GM19240 (cell line): Measurements from ENCODE around the gene ADAMTS17.

Source experiments
- DNase-seq: peaks from one replicate; pipeline ENCODE4 v3.0.0; 2011; ENCODE audit warnings: low spot score; ENCODE audit not compliant: insufficient read length

ADAMTS17 gene

DNA sequence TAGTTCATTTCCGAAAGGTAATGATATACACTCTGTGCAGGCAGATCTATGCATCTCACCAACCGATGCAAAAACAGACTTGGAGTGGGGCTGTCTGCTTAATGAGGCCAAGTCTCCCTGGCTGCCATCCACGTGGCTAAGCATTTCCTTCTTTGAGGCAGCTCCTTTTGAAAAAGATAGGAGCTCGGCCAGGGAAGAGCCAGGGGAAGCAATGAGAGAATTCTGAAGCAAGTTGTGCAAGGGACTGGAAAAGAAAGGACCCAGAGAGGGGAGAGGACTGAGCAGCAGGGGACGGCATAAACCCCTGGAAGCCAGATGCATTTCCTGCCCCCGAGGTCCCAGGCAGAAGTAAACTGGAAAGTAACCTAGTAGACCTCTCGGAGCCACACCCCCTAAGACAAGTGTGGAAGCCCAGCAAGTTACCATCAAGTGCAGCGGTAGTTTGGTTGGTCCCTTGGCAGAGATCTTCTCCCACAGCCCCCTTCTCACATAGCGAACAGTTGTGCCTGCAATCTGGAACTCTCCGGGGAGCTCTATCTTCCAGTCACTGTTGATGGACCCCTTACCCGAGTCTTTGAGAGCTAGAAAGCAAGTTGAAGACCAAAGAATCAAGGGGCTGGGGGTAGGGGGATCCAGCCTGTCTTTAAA lies 288.2 kb downstream of the ADAMTS17 start:
- DNase-seq = no peak

DNA sequence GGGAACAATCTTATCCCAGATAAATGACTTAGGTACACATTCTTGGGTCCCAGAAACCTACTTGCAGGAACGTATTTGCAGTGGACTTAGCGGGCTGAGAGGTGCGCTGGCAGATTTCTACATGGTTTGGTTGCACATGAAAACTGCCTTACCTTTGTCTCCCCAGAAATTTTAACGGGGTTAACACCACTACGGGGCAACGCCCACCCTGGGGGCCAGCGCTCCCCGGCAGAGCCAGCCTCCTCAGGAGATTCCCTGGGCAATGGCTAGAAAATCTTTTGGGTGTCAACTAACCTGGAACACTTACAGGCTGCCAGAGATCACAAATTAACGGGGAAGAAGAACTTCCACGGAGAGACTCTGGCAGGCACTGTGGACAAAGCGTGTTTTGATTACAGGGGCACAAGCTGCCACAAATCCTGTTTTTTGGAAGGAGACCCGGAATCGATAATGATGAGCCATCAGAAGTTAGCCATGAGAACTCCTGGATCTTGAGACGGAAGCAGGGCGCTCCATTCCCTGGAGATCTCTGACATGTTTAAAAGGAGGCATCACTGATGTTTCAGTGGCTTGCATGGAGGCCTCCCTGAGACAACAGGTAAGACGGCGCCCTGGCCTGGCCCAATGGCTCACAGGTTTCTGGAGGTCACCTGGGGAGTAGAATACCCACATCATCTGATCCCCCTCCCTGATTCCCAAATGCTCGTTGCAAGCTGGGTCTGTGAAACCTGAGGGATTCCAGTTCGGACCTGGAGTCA lies 288.9 kb downstream of the ADAMTS17 start:
- DNase-seq = no peak

DNA sequence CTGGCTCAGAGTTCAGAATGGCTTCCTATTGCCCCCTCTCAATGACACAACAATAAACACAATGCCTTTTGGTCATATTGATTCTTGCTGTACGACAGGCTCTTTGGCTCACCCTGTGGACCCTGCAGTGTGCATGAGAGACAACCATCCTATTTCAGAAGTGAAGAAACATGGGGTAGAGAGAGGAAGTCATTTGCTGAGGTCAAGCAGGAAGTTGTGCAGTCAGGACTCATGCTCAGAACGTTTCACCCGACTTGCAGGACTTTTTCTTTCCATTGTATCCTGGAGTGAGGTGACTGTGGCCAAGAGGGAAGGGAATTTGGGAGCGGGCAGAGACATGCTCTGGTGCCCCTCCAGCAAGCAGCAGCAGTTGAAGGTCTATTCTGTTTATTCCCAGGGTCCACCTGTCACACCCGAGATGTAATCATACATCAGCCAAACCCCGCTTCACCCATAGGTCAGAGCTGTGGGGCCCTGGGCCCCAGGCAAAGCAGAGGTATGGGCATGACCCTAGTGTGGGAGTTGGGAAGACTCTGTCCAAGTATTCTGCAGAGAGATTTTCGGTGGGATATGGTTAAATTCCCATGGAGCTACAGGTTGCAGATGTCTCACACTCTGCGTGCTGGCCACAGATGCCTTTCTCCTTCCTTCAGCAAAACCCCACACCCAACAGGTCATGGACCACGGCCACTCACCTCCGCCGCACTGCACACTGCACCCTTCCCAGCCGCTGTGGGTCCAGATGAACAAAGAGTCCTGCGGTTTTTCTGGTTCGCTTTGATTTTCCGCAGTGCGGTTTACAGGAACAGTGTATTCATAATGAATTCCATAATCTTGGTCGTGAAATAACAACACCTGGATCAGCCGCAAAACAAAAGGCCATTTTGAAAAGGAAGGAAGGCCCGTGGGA lies 290.6 kb downstream of the ADAMTS17 start:
- DNase-seq = no peak

DNA sequence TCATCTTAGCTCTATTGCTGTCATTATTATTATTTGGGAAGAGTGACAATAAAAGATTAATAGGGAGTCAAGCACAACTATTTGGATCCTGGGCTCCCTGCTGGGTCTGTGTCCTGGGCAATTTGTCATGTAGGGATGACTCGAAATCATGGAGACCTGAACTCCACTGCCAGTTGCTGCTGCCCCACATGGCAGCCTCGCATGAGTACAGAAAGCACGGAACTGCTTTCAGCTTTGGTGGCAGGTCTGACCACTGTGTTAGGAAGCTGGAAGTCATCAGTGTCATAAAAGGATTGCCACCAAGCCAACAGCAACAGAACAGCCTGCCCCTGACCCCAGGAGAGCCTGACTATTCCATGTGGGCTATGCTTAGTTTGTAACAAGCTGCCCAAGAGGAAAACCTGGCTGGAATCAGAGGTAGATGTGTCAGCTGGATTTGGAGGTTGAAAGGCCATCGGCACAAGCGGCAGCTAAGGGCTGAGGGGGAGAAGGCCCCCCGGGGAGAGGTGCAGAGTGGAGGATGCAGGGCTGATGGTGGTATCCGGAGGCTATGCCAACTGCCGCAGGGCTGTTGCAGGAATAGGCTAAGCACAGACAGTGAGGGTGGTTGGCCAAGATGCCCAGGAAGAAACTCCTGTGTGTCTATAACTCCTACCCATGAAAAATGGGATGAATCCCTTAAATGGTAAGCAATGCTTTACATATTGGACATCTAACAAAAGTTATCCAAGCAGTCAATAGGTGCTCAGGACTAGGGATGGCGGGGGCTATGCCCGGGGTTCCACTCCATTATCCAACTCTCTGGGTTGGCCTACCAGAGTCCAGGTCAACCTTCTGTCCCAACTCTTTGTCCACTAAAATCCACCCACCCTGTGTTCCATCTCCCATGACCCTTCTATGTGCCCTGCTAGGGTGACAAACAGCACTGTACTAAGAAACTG lies 291.6 kb downstream of the ADAMTS17 start:
- no peak for DNase-seq

DNA sequence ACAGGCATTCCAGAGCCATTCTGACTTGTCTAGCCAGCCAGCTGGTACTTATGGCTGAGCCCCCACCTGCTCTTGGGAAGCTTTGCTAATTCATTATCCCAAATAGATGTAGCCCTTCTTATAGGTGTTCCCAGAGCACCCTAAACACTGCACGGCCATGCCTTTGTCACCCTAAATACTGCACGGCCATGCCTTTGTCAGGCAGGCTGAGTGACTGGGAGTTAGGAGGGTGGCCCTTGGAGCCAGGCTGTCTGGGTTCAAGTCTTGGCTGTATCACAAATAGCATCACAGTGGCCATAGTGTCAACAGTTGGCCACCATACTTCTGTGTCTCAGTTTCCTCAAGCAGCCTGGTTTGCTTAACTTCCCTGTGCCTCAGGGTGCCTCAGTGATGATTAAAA lies 292.3 kb downstream of the ADAMTS17 start:
- DNase-seq = no peak

DNA sequence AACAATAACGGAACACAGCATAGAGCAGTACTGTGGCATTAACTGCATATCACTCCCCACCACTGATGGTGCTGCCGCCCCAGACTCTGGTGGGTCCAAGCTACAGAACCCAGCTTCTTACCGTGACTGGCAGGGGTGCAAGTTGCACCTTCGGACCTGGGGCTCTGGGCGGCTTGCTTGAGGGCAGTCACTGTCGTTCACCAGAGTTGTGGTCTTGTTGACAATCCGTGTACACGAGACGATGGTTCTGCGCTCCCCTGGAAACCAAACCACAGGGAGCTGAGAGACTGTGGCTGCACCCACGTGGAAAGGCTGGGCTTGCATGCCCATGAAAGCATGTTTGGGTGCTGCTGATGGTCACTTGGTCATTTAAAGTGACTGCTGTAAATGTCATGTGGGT lies 293.0 kb downstream of the ADAMTS17 start:
- DNase-seq = no peak

DNA sequence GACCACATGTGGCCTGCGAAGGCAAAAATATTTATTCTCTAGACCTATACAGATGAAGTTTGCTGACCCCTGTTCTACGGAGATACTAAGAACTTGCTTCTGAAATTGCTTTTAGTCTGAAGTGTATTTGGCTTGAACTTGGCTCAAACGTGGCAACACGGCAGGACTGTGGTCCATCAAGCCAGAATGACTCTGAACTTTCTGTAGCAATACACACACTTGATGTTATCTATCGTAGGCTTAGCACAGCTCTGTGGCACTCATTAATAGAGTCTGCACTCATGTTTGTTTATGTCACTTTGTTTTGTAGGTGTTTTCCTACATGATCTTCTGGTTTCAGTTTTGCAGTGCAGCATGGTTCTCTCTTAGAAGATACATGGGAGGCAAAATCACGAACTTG lies 298.1 kb downstream of the ADAMTS17 start:
- DNase-seq = no peak

DNA sequence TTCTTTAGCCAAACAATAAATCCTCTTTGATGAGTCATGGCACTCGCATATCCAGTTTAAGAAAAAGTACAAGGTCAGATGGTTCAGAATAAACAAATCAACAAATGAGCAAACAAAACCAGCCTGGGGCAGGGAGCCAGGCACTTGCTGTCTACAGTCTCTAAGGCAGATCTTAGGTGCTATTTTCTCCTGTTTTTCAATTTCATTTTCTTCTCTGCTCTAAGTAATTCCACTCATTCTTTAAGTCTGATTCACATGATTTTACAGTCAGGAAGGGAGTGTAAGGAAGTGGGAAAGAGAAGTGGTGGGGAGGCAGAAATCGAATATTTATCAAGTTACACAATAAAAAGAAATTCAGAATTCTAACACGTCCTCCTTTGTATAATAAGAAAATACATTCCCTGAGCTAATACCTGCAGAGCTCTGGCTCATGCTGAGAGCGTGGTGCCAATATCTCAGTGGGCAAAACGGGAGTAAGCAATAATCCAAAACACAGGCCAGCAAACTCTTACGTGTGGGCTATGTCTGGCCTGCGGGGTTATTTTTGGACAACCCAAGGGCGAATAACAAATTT lies 298.6 kb downstream of the ADAMTS17 start:
- no peak for DNase-seq

DNA sequence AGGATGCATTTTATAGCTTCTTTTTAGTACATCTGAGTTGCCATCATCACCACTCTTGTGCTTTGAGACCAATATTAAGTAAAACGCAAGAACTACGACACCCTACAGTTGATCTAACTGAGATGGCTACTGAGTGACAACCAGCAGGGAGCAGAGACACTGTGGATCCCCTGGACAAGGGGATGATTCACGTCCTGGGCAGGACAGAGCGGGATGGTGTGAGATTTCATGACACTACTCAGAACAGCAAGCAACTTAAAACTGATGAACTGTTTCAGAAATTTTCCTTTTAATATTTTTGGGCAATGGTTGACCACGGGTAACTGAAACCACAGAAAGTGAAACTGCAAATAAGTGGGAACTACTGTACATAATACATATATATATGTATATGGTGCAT lies 299.2 kb downstream of the ADAMTS17 start:
- DNase-seq = no peak

DNA sequence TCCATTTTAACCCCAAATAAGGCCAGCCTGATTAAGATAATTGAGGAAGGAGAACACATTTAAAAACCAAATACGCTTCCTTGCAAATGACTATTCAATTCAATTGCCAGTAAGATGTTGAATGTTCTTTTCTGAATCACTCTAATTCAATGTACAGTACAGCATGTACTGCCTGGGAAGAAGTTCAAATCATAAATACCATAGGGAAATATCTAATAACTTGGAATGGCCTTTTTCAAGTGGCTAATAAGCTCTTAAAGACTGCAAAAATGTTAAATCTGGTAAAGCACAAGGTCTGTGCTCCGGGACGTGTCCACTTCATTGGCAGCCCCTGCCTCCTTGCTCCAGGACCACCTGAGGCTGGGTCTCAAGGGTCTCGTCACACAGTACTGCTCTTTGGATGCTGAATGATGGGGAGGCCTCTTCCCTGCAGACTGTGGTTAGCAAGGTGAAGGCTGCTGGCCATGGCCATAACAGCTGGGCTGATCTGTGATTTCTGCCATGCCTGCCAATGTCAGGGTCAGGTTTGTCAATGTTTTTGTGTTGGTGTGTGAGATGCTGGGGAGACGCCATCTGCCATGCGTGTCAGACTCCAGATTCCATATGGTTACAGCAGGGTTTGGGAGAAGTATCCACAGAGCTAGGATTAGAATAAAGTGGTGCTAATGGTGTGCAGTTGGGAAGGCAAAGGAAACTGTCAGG lies 300.5 kb downstream of the ADAMTS17 start:
- DNase-seq = no peak

DNA sequence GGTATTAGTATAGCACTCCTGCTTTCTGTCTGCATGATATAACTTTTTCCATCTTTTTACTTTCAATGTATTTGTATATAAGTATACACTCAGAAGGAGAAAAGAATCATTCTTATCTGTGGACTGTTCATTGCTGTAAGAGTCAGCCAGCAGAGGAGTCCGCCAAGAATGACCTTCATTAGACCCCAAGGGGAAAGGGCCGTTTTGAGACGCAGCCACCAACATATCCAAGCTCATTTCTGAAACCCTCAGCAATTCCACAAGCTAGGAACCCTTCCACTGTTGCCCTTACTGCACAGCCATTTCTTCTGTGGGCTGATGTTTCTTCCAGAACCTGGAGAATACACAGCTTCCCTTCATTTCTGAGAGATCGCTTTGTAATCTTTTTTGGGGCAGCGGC lies 301.8 kb downstream of the ADAMTS17 start:
- no peak for DNase-seq

DNA sequence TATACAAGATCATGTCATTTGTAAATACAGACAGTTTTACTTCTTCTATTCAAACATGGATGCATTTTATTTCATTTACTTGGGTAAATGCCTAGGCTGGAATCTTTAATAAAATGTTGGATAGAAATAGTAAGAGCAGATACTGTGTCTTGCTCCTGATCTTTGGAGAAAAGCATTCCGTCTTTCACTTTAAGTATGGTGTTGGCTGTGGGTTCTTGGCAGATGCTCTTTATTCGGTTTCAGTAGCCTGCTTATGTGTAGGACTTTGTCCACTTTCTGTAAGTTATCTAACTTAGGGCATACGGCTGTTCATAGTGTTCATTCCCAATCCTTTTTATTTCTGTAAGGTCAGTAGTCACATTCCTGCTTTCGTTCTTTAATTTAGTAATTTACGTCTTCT lies 303.0 kb downstream of the ADAMTS17 start:
- no peak for DNase-seq

DNA sequence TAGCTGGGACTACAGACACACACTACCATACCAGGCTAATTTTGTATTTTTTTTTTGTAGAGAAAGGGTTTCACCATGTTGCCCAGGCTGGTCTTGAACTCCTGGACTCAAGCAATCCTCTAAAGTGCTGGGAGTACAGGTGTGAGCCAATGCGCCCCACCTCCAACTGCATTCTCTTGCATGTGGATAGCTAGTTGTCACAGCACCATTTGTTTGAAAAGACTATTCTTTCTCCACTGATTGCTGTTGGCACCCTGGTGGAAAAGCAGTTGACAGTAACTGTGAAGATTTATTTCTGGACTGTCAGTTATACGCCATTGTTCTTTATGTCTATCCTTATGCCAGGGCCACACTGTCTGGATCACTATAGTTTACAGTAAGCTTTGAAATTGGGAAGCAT lies 303.9 kb downstream of the ADAMTS17 start:
- DNase-seq = no peak

DNA sequence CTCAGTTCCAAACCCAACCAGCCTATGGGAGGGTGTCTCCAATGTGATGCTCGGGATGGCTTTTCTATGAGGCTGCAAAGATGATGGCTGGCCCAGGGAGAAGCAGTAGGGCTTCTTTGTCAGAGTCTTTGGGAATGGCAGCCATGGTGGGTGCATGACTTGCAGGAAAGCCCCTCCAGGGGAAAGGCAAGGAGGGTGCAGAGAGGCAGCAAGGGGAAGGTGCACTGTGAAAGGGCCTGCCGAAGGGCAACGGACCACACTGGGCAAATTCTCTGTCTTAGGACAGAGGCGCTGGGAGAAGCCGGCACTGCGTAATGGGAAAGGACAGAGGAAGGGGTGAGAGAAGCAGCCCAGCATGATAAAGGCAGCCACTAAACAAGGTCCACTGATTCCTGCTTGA lies 305.8 kb downstream of the ADAMTS17 start:
- DNase-seq = no peak

DNA sequence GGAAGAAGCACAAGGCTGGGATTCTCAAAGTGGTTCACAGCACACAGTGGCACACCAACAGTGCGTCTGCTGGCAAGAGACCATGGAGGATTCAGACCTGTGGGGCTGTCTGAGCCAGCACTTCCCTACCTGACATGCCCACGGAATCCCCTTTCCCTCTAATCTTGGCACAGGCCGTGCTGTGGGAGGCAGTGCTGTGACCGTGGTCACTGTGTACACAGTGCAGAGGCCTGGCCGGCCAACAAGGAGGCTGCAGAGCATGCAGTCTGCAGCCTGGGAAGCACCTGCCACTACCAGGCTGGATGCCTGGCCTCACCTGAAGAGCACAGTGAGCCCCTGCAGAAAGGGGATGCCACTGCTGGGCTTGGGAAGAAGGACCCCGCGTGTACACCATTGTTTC lies 307.6 kb downstream of the ADAMTS17 start:
- no peak for DNase-seq

DNA sequence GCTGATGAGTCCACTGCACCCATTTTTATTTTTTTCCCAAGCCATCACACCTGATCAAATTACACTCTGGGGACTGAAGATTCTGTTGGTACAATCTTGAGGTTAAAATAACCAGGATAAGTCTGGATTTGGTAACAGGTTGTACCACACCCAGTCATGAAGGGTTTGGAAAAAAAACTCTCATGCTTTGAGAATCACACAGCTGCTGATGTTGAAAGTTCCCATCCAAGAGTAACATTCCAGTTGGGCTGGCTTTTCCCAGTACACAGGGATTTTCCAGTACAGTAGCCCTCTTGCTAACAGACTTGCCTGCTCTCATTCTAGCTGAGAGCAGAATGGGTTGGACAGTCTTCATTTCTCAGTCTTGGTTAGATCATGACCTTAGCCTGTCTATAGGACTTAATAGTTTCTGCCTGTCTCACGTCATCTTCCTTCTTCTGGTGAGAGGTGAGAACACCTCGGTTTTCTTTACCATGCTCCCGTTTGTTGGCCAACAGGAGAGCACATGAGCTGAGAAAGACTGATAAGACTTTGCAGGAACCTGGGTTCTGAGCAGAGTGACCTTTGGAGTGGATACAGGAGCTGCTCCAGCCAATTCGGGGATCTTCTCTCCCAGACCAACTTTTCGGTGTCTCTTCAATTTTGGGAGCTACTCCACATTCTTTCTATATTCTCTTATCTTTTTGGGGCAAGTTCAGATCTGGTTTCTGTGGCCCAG lies 308.5 kb downstream of the ADAMTS17 start:
- DNase-seq = no peak

DNA sequence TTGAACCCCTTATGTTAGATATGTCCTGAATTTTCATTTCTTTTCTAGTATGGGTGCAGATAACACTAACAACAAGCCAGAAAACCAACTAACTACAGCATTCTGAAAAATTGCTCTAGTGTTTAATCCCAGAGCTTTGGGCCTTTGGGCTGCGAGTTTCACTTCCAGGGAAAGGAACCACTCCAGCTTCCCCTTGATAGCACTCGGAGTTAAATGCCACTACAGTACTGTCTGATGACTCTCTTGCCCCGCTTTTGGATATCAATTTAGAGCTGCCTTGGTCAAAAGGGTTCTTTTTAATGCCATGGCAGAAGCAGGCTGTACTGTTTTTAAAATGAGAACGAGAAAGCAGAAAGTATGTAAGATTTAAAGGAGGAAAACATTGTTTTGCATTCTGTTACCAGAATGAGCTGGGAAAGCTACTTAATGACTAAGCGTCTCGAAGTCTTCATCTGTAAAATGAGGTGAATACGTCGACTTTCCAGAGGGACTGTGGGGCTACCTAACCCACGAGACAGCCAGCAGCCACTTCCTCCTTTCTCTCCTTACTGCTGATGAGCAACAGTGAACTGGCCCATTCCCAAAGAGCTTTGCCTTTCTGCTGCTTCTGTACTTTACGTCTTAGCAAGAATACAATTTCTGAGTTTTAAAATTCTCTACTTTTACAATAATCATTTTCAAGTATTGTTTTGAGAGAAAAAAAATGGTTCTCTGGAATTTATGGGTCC lies 309.3 kb downstream of the ADAMTS17 start:
- no peak for DNase-seq

DNA sequence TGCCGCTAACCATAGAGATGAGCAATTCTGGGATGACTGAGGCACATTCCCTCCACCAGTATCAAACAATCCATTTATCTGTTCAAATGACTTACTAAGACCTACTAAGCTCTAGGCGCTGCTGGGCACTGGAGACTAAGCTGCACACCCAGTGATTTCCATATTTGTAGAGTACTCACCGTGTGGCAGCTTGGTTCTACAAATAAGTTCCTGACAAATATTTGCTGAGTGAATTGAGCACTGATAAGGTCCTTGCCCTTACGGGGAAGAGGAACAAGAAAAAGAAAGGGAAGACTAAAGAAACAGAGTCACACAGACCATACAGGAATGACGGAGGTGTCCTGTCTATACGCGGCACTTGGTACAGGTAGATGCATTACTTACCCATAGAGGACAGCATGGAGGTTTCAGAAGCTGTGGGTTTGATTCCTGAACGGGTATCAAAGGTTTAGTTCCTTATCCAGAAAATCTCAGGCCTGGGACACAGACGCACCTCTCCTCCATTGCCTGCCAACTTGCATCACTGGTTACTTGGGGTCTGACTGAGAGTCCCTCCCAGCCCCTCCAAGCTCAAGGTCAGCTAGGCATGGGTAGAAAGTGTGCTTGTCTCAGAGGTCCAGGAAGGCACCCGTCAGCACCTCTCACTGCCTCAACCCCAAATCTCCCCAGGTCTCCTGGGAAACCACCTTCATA lies 310.0 kb downstream of the ADAMTS17 start:
- DNase-seq = no peak
